HepG2 (cell line): ENCODE results near the gene MTHFD1. TPM values are rescaled to one million over a fixed set of nuclear protein-coding genes. Genes with fewer than 3 reads are reported as not detected.

Source experiments
- ATAC-seq: fragments of 200-7000 bp; cut with Tn5 transposase; 3 replicates; pipeline ENCODE4 v1.9.1; 2020; ENCODE audit warnings: mild to moderate bottlenecking, moderate library complexity
- BruUV-seq: library from RNA; stranded (reverse); fragments of 400-500 nt; replicated peaks from 2 replicates; lab custom pipeline; 2021; lab: Mats Ljungman, UMichigan
- CTCF ChIA-PET: fragments of 300-600 bp; formaldehyde crosslinking; extraction: SDS; loops from one replicate; lab custom pipeline; 2021; ENCODE audit warnings: low total read pairs, inconsistent platforms, low intra/inter-chr PET ratio; lab: Yijun Ruan, JAX
- POLR2A ChIA-PET: fragments of 350-600 bp; sonication (Branson Sonifier 250); formaldehyde crosslinking; loops from one replicate; lab custom pipeline; 2020; ENCODE audit warnings: antibody characterized with exemption, inconsistent platforms; lab: Yijun Ruan, JAX
- DNase-seq: peaks from one replicate; pipeline ENCODE4 v3.0.0-alpha.2; 2015; ENCODE audit warnings: low spot score
- FAIRE-seq: peaks from 3 replicates; lab custom pipeline; 2011; peaks lifted over from hg19 to GRCh38; lab: Jason Lieb, UNC
- H2AFZ ChIP-seq: one replicate; pipeline ENCODE4 v1.6.1; 2011; ENCODE audit warnings: low read length, inconsistent platforms
- H3K27ac ChIP-seq: fragments of 300-600 bp; 3 replicates; pipeline ENCODE4 v1.8.0; 2011; ENCODE audit warnings: mixed run types, mild to moderate bottlenecking, mixed read lengths, low read length, inconsistent platforms; ENCODE audit not compliant: insufficient read depth; ENCODE audit errors: extremely low read length
- H3K27me3 ChIP-seq, 2 experiments: fragments of 200-600 bp in 1 of 2; 2 replicates in 1 of 2; 3 replicates in 1 of 2; pipeline versions ENCODE4 v1.6.0 to v1.8.0; 2011; ENCODE audit warnings: low read length in 2 of 2, mild to moderate bottlenecking in 2 of 2, moderate library complexity in 2 of 2, inconsistent platforms in 1 of 2; ENCODE audit not compliant: insufficient read depth in 2 of 2, control insufficient read depth in 1 of 2
- H3K36me3 ChIP-seq, 2 experiments: fragments of 200-600 bp in 1 of 2; replicated peaks in 1 of 2; 2 replicates in 1 of 2; 3 replicates in 1 of 2; pipeline versions ENCODE4 v1.5.1 to v1.8.0; 2011; ENCODE audit warnings: low read length in 2 of 2, inconsistent platforms in 1 of 2; ENCODE audit not compliant: insufficient read depth in 2 of 2, control insufficient read depth in 1 of 2
- H3K4me1 ChIP-seq: 2 replicates; pipeline ENCODE4 v1.5.1; 2012; ENCODE audit warnings: low read length, inconsistent platforms; ENCODE audit not compliant: insufficient read depth
- H3K4me2 ChIP-seq: 2 replicates; pipeline ENCODE4 v1.6.0; 2011; ENCODE audit warnings: low read depth, low read length, inconsistent platforms
- H3K4me3 ChIP-seq, 3 experiments: fragments of 200-600 bp in 1 of 3; sonication (generic), shearing (Covaris generic) in 1 of 3; replicated peaks in 1 of 3; 2 replicates each; pipeline ENCODE4 v1.5.1; 2011 to 2016; ENCODE audit warnings: low read length in 3 of 3, inconsistent platforms in 2 of 3, low read depth in 2 of 3, mild to moderate bottlenecking in 2 of 3, control low read depth in 1 of 3, mixed read lengths in 1 of 3; ENCODE audit not compliant: insufficient read depth in 1 of 3
- H3K79me2 ChIP-seq: one replicate; pipeline ENCODE4 v1.6.1; 2011; ENCODE audit warnings: low read length, inconsistent platforms; ENCODE audit not compliant: insufficient read depth
- H3K9ac ChIP-seq: 2 replicates; pipeline ENCODE4 v1.6.0; 2011; ENCODE audit warnings: mild to moderate bottlenecking, low read depth, low read length, inconsistent platforms; ENCODE audit not compliant: insufficient read depth
- H3K9me3 ChIP-seq: 2 replicates; pipeline ENCODE4 v1.5.1; 2012; ENCODE audit warnings: mild to moderate bottlenecking, low read length
- H4K20me1 ChIP-seq: 2 replicates; pipeline ENCODE4 v1.6.0; 2011; ENCODE audit warnings: inconsistent platforms, mild to moderate bottlenecking, low read length, moderate library complexity; ENCODE audit not compliant: insufficient read depth
- FOXJ3 ChIP-seq: sonication (generic); formaldehyde crosslinking; IDR thresholded peaks from 2 replicates; pipeline ENCODE4 v1.4.0; 2020; ENCODE audit warnings: missing genetic modification reagents, mild to moderate bottlenecking, borderline replicate concordance
- KLF6 ChIP-seq: IDR thresholded peaks from 2 replicates; pipeline ENCODE4 v1.8.0; 2016; ENCODE audit warnings: missing biosample characterization, missing genetic modification reagents
- ZKSCAN5 ChIP-seq: sonication (generic); formaldehyde crosslinking; IDR thresholded peaks from 2 replicates; pipeline ENCODE4 v1.5.1; 2020; ENCODE audit warnings: mild to moderate bottlenecking, missing genetic modification reagents
- ZNF253 ChIP-seq: sonication (generic); formaldehyde crosslinking; IDR thresholded peaks from 2 replicates; pipeline ENCODE4 v1.8.0; 2022; ENCODE audit warnings: mild to moderate bottlenecking, missing genetic modification reagents, borderline replicate concordance
- ZNF781 ChIP-seq: sonication (generic); formaldehyde crosslinking; IDR thresholded peaks from 2 replicates; pipeline ENCODE4 v1.5.1; 2020; ENCODE audit warnings: borderline replicate concordance, mild to moderate bottlenecking, missing genetic modification reagents; ENCODE audit errors: not compliant biosample characterization
- WGBS: methylation state at CpG from one replicate; pipeline ENCODE4 v1.1.6; 2017; ENCODE audit warnings: low lambda C conversion rate; 5-methylcytosine and 5-hydroxymethylcytosine counted together
- in situ Hi-C: cut with HindIII; loops from 2 replicates; pipeline ENCODE4 v1.10.0; 2017; ENCODE audit warnings: low pct_unique_long_range_greater_than_20kb; ENCODE audit not compliant: extremely low pct_ligation_motif_present
- intact Hi-C: fragments of 100-400 bp; cut with micrococcal nuclease; formaldehyde crosslinking; loops from one replicate; pipeline ENCODE4 v1.10.0; 2022; ENCODE audit not compliant: unreplicated experiment
- polyA plus RNA-seq, 8 experiments: library from polyadenylated mRNA; depleted of rRNA in 3 of 8; stranded (reverse) in 7 of 8; unstranded in 1 of 8; fragments of >200 nt; fragmentation: Illumina TruSeq in 4 of 8; extraction: Trizol in 4 of 8; gene quantifications; 2 replicates each; pipeline versions ENCODE4 v1.2.1 to v1.2.3, GENCODE V29; 2011 to 2016; ENCODE audit warnings: low read depth in 4 of 8, missing spikeins in 1 of 8, mixed read lengths in 1 of 8; ENCODE audit not compliant: insufficient read depth in 1 of 8
- total RNA-seq, 5 experiments: library from RNA; depleted of rRNA; stranded (reverse); fragments of >200 nt; fragmentation: Illumina TruSeq; extraction: Trizol; gene quantifications; 2 replicates each; pipeline ENCODE4 v1.2.3, GENCODE V29; 2016; ENCODE audit warnings: low read depth in 1 of 5
- TF ChIP-seq, protein P1 (sequence below): sonication (generic); formaldehyde crosslinking; IDR thresholded peaks from 2 replicates; pipeline ENCODE4 v1.5.0; 2020; ENCODE audit warnings: mild to moderate bottlenecking, missing genetic modification reagents

The MTHFD1 gene
- total and polyA plus RNA-seq, 2 of the 13 experiments (the other 11 are each of a cell fraction or from before 2014, with no cell fraction given) = 31.0 to 106 TPM

DNA sequence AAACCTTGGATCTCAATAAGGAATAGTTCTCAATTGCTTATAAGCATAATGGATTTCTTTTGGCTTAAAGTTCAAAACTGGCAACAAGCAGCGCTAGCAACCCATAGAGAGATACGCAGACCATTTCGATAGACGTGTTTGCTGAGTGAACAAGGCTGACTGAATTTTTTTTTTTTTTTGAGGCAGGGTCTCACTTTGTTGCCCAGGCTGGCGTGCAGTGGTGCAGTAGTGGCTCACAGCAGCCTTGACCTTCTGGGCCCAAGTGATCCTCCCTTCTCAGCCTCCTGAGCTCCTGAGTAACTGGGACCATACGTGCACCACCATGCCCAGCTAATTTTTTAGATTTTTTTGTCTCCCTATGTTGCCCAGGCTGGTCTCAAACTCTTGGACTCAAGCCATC lies 75.7 kb downstream of the MTHFD1 start:
- Histone ChIP-seq H3K9me3 (no peaks in the 10 kb centered on the region), H3K4me1 (peaks cover 28% of the 10 kb centered on the region), H3K36me3 (peaks cover 0 to 8% of the 10 kb centered on the region in 2 experiments; a peak in 2 of 5 replicates), H3K27ac (no peak overlapping the region), H2AFZ (no peak overlapping the region), H3K9ac (no peak overlapping the region), H3K79me2 (no peaks in the 10 kb centered on the region), H3K4me2 (no peak overlapping the region; the same call in 1 of the 2 replicates), H3K27me3 (no peaks in the 10 kb centered on the region), H4K20me1 (no peaks in the 10 kb centered on the region), H3K4me3 (no peak overlapping the region)
- intact Hi-C loops = no loop called here
- ChIA-PET CTCF (no interaction called here), POLR2A (no interaction called here)
- in situ Hi-C loops = no loop called here
- BruUV-seq = no TSS peak
- FAIRE-seq = no peak
- DNase-seq = no peak
- no peak for TF ChIP-seq KLF6
- TF ChIP-seq, protein P1, sequence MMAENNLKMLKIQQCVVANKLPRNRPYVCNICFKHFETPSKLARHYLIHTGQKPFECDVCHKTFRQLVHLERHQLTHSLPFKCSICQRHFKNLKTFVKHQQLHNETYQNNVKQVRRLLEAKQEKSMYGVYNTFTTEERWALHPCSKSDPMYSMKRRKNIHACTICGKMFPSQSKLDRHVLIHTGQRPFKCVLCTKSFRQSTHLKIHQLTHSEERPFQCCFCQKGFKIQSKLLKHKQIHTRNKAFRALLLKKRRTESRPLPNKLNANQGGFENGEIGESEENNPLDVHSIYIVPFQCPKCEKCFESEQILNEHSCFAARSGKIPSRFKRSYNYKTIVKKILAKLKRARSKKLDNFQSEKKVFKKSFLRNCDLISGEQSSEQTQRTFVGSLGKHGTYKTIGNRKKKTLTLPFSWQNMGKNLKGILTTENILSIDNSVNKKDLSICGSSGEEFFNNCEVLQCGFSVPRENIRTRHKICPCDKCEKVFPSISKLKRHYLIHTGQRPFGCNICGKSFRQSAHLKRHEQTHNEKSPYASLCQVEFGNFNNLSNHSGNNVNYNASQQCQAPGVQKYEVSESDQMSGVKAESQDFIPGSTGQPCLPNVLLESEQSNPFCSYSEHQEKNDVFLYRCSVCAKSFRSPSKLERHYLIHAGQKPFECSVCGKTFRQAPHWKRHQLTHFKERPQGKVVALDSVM (CRISPR knock-in tag) = 0 out of 2 replicates have a peak, but pooled peaks have one; percentile 20
- no peak for TF ChIP-seq FOXJ3
- TF ChIP-seq ZNF253 (CRISPR knock-in tag) = no peak
- no peak for ATAC-seq
- WGBS = 98% methylated on average over 6 of the region's 6 CpGs

DNA sequence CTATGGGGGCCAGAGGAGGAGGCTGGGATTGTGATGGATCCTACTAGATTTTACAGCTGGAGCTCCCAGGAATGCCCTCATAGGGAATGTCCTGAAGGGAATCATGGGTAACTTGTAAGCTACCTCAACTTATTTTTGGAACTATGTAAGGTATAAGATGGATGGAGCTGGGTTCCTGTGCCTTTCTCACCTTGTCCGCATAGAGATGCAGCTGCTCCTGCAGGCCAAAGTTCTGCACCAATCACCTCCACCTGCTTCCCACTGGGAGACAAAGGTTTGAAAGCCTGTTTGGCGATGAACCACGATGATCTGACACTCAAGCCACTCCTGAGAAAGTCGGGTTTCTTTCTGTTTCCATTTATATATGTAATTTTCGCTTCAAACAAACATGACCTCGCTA lies 76.5 kb downstream of the MTHFD1 start:
- FAIRE-seq = peak; percentile 18
- in situ Hi-C loops (no loop called here), intact Hi-C loops (no loop called here)
- ChIA-PET CTCF (no interaction called here), POLR2A (no interaction called here)
- Histone ChIP-seq H3K9ac (peak overlapping the region; percentile 41; the same call in 1 of the 2 replicates), H3K27me3 (no peaks in the 10 kb centered on the region), H3K9me3 (no peaks in the 10 kb centered on the region), H3K79me2 (no peaks in the 10 kb centered on the region), H4K20me1 (no peaks in the 10 kb centered on the region), H3K4me3 (peak overlapping the region; percentile 49 to 77 (median 69); a peak in 5 of 6 replicates), H2AFZ (peak overlapping the region; percentile 20), H3K36me3 (0 out of 5 replicates have a peak, but pooled peaks cover 0 to 3% of the 10 kb centered on the region in 2 experiments), H3K4me2 (peak overlapping the region; percentile 90), H3K27ac (no peak overlapping the region), H3K4me1 (peaks cover 28% of the 10 kb centered on the region)
- ATAC-seq = peak; percentile 3; the same call in 1 of the 3 replicates
- WGBS = 7% methylated on average over 5 of the region's 6 CpGs
- no peak for DNase-seq
- TF ChIP-seq ZNF781 = peak; percentile 29
- no peak for TF ChIP-seq ZKSCAN5
- BruUV-seq = no TSS peak
